T47D (cell line): ENCODE results near the gene PRR20G.

Source experiments
- DNase-seq, 2 experiments: peaks; one replicate each; pipeline versions ENCODE4 v3.0.0 to v3.0.0-alpha.2; 2011 to 2012; ENCODE audit warnings: low read depth in 1 of 2, low spot score in 1 of 2
- JUND ChIP-seq: IDR thresholded peaks from 2 replicates; pipeline ENCODE4 v1.6.1; 2012; ENCODE audit warnings: low read depth
- in situ Hi-C: cut with HindIII; loops from 2 replicates; pipeline ENCODE4 v1.10.0; 2016; ENCODE audit warnings: low sequenced_read_pairs, low pct_unique_long_range_greater_than_20kb

PRR20G gene

DNA sequence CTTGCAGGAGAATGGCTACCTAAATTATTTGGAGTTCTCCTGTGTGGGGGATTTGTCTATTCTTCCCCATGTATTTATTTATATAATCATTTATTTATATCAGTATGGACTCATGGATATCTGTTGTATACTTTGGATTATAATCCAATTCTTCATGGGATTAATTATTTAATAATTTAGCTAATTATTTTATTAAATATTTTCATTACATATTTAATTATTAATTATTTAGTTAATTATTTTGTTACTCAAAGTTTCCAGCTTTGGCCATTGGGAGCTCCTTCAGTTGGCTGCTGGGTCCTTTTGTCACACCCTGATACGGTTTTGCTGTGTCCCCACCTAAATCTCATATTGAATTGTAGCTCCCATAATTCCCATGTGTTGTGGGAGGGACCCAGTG lies 3.3 kb upstream of the PRR20G start:
- in situ Hi-C loops = no loop called here
- TF ChIP-seq JUND = no peak
- DNase-seq = no peak

DNA sequence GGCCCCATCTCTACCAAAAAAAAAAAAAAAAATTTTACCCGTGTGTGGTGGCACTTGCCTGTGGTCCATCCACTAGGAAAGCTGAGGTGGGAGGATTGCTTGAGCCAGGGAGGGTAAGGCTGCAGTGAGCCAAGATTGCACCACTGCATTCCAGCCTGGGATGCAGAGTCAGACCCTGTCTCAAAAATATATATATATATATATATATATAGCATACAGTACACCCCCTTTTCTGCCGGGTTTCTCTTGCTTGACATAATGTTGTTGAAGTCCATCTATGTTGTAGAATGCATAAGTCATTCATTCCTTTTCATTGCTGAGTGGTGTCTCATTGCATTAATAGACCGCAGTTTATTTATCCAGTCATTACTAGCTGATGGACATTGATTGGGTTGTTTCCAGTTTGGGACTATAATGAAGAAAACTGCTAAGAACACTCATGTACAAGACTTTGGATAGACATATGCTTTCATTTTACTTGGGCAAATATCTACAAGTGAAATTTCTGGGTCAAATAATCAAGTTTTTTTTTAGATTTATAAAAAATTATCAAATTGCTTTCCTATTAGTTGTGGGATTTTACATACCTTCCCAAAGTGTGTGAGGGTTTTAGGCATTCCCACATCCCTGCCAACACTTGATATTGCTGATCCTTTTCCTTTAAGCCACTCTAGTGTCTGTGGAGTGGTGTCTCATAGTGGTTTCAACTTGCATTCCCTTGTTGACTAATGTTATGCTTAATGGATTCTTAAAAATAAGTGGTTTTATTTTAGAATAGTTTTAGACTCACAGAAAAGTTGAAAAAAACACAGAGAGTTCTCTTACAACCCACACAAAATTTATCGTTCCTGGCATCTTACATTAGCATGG lies 2.1 kb upstream of the PRR20G start:
- DNase-seq = no peak
- no peak for TF ChIP-seq JUND
- in situ Hi-C loops = no loop called here

- DNase-seq = peak in 1 of 2 experiments; percentile 38
- in situ Hi-C loops = no loop called here
- TF ChIP-seq JUND = no peak
Measured at GRCh38 chr3:127288921-127289705, 1.3 kb upstream of the PRR20G start.

DNA sequence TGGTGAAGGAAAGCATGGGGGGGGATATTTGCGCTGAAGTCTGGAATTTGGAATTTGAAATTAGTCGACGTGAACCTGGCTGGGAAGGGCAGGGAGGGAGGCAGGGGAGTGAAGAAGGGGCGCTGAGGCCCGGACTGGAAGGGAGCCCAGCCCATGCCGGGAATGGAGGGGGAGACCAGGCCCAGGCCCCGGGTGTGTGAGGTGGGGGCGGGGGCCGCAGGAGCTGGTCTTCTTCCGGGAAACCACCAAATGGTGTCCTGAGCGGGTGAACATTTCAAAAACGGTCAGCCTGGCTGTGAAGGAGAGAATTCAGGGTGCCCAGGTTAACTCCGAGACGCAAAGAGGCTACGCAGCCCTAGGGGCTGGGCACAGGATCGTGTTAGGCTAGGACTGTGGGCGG lies 497 bp upstream of the PRR20G start:
- TF ChIP-seq JUND = no peak
- in situ Hi-C loops = no loop called here

DNA sequence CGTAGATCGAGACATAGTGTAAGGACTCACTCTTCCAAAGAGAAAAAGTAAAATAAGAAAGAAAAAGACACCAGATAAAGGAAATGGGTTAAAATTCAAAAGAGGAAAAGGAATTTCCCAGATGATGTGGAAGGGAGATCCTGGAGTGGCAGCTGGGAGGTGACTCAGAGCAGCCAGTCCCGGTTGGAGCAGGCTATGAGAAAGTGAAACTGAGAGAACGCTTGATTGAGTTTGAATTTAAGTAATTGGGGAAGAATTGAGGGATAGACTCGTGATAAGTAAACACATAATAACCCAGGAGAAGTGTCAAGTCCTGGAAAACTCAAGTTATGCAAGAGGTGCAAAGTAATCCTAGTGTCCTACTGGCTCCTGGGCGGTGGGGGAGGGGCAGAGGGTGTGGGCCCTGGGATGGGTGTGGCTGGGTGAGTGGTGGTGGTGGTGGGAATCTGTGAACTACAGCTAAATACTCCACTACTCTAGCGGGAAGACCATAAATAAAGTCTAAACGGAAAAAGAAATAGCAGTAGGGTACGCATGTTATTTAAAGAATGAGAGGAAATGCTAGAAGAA lies 1.2 kb downstream of the PRR20G start:
- peak in 1 of 2 experiments; percentile 9 for DNase-seq
- in situ Hi-C loops = no loop called here
- no peak for TF ChIP-seq JUND

More for the DNA sequence above, 497 bp upstream of the PRR20G start:
- DNase-seq = no peak

DNA sequence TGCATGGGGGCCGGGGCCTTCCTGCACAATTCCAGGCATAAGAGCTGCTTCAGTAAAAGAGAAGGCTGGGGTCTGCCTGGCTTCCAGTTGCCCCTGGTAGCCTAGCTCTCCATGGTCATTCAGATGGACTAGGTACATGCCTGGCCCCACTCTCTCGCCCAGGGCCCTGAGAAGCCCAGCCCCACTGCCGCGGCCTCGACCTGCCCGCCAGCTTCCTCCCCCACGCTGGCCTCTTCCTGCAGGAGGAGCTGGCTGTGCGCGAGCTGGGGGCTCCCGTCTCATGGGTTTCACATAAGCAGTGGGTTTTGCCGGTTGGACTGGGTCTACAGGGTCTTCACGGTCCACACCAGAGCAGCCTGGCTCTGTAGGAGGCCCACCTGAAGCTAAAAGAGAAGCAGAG lies 3.6 kb downstream of the PRR20G start:
- in situ Hi-C loops = no loop called here
- no peak for DNase-seq
- no peak for TF ChIP-seq JUND

DNA sequence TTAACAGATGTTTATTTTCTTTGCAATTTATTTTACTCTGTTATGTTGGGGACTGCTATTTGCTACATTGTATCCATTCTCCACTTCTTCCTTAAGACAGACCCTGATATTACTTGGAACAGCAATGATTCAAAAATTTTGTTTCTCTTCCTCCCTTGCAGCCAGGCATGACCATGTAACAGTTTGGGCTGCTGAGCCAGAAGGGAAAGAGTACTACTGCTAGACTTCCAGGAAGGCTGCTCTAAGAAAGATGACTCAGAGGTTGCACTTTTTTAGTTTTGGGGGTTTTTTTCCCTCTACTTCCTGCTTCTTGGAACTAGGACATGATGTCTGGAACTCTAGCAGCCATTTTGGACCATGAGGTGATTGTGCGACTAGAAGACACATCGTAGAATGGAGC lies 10.3 kb downstream of the PRR20G start:
- DNase-seq = no peak
- in situ Hi-C loops = no loop called here
- no peak for TF ChIP-seq JUND

- TF ChIP-seq JUND = no peak
- no peak for DNase-seq
- in situ Hi-C loops = no loop called here
Measured at GRCh38 chr3:127276995-127277394, 10.9 kb downstream of the PRR20G start.

- no peak for DNase-seq
- no peak for TF ChIP-seq JUND
- in situ Hi-C loops = no loop called here
Measured at GRCh38 chr3:127276396-127276795, 11.4 kb downstream of the PRR20G start.

DNA sequence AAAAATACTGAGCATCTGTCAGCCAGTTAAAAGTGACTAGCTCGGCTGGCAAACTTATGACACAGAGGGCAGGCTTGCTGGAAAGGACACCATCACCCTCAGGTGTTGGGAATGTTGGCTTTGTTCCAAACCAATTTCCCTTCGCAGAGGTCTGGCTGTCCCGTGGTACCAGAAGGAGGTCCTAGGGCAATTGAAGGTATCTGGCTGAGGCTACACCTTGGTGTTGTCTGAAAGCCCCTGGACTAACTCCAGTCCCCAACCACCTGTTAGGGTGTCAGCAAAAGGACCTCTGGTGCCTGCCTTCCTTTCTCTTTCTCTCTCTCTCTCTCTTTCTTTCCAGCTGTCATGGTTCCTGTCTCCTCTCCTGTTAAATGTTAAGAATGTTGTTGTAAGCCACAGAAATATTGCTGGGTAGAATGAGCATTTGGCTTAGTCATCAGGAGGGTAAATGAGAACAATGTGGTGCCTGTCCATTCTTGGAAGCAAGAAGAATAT lies 12.5 kb downstream of the PRR20G start:
- no peak for TF ChIP-seq JUND
- in situ Hi-C loops = no loop called here
- peak in 1 of 2 experiments; percentile 45 for DNase-seq

GRCh38 chr3:127274200-127274760 lies 13.6 kb downstream of the PRR20G start:
- TF ChIP-seq JUND = no peak
- in situ Hi-C loops = no loop called here

DNA sequence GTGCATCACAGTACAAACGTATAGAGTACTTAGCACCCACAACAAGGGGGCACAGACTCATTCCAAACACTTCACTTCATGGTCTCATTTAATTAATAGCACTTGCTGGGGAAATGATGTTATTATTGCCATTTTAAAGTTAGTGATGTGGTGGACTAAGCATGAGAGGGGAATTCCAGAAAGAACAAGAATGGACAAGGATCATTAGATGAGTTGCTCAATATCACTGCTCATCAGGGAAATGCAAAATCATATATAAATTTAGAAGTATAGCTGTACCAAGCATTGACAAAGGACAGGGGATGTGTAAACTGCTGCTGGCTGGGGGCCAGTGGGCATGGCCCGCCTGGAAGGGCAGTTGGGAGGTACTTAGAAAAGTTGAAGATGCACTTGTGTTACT lies 14.6 kb downstream of the PRR20G start:
- in situ Hi-C loops = no loop called here
- no peak for DNase-seq
- no peak for TF ChIP-seq JUND

More at GRCh38 chr3:127274200-127274760, 13.6 kb downstream of the PRR20G start:
- DNase-seq = no peak

GRCh38 chr3:127266186-127266585 lies 21.7 kb downstream of the PRR20G start:
- DNase-seq = no peak
- TF ChIP-seq JUND = no peak

More at GRCh38 chr3:127266186-127266585, 21.7 kb downstream of the PRR20G start:
- in situ Hi-C loops = no loop called here
